Left renal pelvis (tissue), 4 donors: ENCODE data around the gene PCDHGC4. TPM values are rescaled to one million over a fixed set of nuclear protein-coding genes. Genes with fewer than 3 reads are reported as not detected.

Experiments used
- DNase-seq, 4 donors: peaks; one replicate each; pipeline ENCODE4 v3.0.0-alpha.2; 2013; ENCODE audit warnings: low read depth in 4 of 4, low spot score in 3 of 4
- polyA plus RNA-seq, 4 donors: library from polyadenylated mRNA; unstranded; fragments of 120-200 nt; gene quantifications; one replicate each; pipeline ENCODE4 v1.2.1, GENCODE V29; 2013; ENCODE audit not compliant: insufficient read length in 4 of 4

PCDHGC4 gene
- polyA plus RNA-seq, 4 donors, result 2.7 to 3.1 (median 2.9) TPM

DNA sequence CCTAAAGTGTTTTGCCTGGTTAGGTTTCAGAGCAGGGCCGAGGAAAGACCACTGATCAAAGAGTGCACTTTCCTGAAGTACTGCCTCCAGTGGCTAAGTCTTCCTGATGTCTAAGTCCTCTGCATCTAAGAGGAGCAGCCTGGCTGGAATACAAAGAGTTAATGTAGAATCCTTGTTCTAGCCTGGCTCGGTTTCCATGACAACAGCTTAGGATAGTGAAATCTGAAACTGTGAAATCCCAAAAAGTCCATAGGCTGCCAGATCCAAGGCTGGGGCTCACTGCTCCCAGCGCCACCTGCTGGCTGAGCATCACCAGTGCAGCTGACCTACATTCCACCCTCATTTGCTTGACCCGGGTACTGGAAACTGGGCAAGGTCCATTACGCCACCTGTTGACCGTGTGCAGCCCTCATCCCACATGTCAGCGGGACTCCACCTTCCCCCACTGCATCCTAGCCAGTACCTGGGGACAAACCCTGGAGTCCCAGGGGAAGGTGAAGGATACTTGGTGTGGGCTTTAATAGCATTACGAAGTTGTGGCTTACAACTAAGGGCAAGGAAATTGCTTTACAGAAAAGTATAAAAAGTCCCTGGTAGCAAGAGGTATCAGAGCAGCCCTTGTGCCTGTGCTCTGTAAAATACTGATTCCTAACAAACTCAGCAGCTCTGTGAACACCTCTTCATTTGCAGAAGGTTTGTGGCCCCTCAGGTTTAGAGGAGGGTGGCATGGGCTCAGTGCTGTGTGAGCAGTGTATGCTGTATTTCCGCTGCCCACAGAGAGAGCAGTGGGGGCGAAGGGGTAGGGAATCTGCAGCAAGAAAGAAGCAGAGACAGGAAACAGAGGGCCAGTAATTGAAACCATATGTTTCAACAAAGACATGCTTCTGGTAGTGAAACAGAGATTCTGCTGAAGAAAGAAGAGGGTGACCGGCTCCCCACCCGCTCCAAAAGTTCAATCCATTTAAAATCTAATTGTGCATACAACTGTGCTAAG, 40.1 kb downstream of the PCDHGC4 start:
- peak; percentile 90 to 95 (median 91) for DNase-seq

DNA sequence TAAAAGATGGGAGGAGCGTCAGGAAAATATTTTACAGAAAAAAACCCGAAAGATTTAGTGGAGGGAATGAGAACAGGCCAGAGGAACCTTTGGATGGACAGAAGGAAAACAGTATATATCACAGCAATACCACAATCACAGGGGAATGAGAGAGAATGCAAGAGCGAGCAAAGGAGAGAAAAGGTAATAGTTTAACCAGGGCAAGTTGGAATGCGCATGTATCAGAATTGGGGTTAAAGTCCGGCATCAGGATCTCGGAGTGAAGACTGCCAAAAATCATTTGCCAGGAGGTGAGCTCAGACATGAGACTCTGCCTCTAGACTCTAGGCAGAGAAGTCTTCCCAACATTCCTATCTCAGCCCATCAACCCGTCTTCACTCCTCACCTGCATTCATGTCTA, 40.8 kb downstream of the PCDHGC4 start:
- DNase-seq, result no peak

DNA sequence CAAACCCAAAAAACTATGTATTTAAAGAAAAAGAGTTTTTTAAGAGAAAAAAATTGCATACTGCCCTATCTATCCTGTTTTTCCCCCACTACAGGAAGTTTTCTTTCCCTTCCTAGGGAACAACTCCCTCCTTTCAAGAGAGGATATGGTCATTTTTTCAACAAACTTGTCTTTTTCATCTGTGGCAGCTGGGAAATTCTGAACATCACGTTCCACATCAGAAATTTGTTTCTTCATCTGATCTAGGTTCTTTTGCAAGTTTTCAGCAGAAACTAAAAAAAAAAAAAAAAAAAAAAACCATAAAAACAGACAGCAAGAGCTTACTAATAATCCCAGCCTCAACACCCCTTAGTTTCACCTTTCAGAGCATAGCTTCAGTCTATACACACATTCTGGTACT, 42.6 kb downstream of the PCDHGC4 start:
- DNase-seq, result no peak

DNA sequence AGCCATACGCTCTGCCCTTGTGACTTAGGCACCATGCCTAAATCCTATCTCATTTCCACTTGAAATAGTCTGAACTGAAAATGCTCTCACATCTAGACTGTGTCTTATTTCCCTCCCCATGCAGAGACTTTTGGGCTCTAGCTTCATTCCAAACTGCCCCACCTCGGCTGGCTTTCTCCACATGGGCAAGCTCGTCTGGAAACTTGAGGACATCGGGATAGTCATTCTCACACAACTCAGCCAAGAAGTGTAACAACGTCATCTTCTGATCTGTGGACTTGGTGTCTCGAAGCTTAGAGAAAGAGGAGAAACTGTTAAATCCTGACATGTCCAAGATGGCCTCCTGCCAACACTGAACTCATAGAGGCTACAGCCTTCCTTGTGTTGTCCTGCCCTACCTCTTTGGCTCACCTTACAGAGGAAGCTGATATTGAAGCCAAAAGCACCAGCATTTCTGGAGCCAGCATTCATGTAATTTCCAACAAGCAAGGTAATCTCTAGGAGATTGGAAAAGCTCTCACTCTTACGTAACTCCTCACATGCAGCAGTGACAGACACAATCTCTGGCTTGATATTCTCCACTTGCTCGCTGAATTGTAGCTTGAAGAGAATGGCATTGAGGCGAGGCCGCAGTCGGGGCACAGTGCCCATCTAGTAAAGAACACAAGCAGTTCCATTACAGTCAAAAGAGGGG, 43.6 kb downstream of the PCDHGC4 start:
- DNase-seq, result no peak

DNA sequence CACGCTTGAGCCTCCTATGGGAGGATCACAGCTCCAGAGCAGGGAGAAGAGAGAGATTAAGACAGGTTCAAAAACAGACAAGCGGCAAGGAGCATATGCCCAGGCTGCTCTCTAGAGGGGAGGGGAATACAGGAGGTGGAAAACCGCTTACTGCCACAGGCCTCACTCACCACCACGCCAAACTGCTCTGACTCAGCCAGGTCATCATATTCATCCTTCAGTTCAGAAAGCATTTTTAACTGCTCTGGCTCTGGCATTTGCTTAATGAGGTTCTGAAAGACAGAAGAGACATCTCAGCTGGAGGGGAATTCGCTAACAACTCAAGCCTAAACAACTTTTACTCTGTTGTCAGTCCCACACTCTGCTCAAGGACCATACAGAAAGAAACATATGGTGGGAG, 44.2 kb downstream of the PCDHGC4 start:
- DNase-seq, result no peak

DNA sequence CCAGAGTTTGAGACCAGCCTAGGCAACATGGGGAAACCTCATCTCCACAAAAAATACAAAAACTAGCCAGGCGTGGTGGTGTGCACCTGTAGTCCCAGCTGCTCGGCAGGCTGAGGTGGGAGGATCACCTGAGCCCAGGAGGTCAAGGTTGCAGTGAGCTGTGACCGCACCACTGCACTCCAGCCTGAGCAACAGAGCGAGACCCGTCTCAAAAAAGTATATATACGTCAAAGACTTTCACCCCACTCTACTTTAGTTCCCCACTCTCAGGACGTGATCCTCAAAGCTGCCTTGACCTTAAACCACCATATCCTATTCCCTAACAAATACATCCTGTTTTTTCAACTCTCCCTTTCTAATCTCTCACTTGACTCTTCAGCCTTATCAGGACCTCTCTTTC, 45.0 kb downstream of the PCDHGC4 start:
- no peak for DNase-seq

DNA sequence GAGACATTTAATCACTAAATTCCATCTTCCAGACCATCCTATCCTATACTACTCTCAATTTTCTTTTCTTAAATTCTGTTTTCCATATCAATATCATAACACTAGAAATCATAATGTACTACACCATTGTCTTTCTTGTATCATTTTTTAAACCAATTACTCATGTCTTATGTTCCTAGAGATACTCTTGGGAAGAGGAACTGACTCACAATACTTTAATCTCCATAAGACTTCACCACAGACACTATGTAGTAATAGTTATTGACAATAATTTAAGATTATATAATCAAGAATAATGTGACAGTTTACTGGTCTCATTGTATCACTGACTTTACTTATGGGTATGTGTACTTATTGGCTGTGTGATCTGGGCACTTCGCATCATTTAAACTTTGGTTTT, 47.9 kb downstream of the PCDHGC4 start:
- no peak for DNase-seq

DNA sequence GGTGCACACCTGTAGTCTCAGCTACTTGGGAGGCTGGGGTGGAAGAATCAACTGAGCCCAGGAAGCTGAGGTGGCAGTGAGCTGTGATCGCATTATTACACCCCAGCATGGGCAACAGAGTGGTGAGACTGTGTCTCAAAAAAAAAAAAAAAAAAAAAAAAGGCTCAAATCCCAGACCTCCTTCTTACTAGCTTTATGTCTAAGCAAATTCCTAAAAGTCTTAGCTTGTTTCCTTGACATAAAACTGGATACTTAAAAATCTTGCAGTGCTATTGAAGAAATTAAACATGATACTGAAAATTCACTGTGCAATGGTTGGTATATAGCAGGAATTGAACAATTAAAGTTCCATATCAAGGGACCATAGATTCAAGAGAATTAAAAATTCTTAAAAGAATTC, 49.1 kb downstream of the PCDHGC4 start:
- no peak for DNase-seq

DNA sequence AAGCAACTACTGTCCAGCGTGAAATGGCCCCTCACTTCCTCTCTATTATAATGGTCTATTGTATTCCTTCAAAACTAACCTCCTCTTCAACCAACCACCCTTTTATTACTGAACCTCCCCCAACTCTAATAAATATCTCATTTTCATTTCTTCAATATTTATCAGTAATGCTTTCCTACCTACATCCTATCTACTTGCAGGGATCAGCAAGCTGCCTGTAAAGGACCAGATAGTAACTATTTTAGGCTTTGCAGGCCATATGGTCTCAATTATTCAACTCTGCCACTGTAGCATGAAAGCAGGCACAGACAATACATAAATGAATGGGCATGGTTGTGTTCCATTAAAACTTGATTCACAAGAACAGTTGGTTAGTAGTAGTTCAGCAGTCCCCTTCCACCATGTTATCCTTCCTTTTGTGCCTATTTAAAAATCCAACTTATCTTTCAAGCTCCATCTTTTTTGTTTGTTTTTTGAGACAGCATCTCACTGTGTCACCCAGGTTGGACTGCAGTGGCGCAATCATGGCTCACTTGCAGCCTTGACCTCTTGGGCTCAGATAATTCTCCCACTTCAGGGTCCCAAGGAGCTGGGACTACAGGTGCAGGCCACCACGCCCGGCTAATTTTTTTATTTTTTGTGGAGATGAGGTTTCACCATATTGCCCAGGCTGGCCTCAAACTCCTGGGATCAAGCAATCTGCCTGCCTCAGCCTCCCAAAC, 49.8 kb downstream of the PCDHGC4 start:
- DNase-seq, result no peak

Other genes with a start within 250 kb of the PCDHGC4 start
- gene PCDHB15, start 239.6 kb upstream of the PCDHGC4 start, polyA plus RNA-seq, result 10 to 100 TPM; 14.7 to 17.6 (median 16.6) TPM
- under 1 TPM in 1 of 4 donors, not detected in 3; 0.17 TPM for gene SLC25A2, start 181.0 kb upstream of the PCDHGC4 start, polyA plus RNA-seq
- gene TAF7, start 164.2 kb upstream of the PCDHGC4 start, polyA plus RNA-seq, result 100 to 1,000 TPM; 142 to 184 (median 157) TPM
- gene PCDHGA1, start 154.5 kb upstream of the PCDHGC4 start, polyA plus RNA-seq, result 1 to 10 TPM in 1 of 4 donors, under 1 TPM in 3; 0.47 to 1.1 (median 0.84) TPM
- gene PCDHGA2, start 146.3 kb upstream of the PCDHGC4 start, polyA plus RNA-seq, result 10 to 100 TPM in 1 of 4 donors, 1 to 10 TPM in 3; 5.0 to 12.8 (median 7.0) TPM
- gene PCDHGA3, start 141.2 kb upstream of the PCDHGC4 start, polyA plus RNA-seq, result 1 to 10 TPM; 2.3 to 6.2 (median 3.8) TPM
- gene PCDHGB1, start 134.9 kb upstream of the PCDHGC4 start, polyA plus RNA-seq, result 1 to 10 TPM; 1.7 to 2.1 (median 1.9) TPM
- gene PCDHGA4, start 130.0 kb upstream of the PCDHGC4 start, polyA plus RNA-seq, result 1 to 10 TPM; 2.3 to 4.6 (median 2.4) TPM
- gene PCDHGB2, start 125.0 kb upstream of the PCDHGC4 start, polyA plus RNA-seq, result 1 to 10 TPM; 3.5 to 5.2 (median 3.8) TPM
- gene PCDHGA5, start 120.9 kb upstream of the PCDHGC4 start, polyA plus RNA-seq, result 1 to 10 TPM; 2.2 to 6.1 (median 2.6) TPM
- 1 to 10 TPM; 1.5 to 2.8 (median 2.3) TPM for gene PCDHGB3, start 114.8 kb upstream of the PCDHGC4 start, polyA plus RNA-seq
- 10 to 100 TPM in 1 of 4 donors, 1 to 10 TPM in 3; 4.9 to 11.1 (median 7.1) TPM for gene PCDHGA6, start 111.1 kb upstream of the PCDHGC4 start, polyA plus RNA-seq
- 1 to 10 TPM; 1.8 to 2.5 (median 2.1) TPM for gene PCDHGA7, start 102.3 kb upstream of the PCDHGC4 start, polyA plus RNA-seq
- gene PCDHGB4, start 97.3 kb upstream of the PCDHGC4 start, polyA plus RNA-seq, result 1 to 10 TPM; 5.0 to 7.4 (median 5.5) TPM
- under 1 TPM; 0.40 to 0.56 (median 0.44) TPM for gene PCDHGA8, start 92.4 kb upstream of the PCDHGC4 start, polyA plus RNA-seq
- 10 to 100 TPM in 1 of 4 donors, 1 to 10 TPM in 3; 9.6 to 10.3 (median 9.8) TPM for gene PCDHGB5, start 87.1 kb upstream of the PCDHGC4 start, polyA plus RNA-seq
- gene PCDHGA9, start 82.3 kb upstream of the PCDHGC4 start, polyA plus RNA-seq, result 10 to 100 TPM in 1 of 4 donors, 1 to 10 TPM in 3; 4.9 to 10.1 (median 6.6) TPM
- 10 to 100 TPM in 1 of 4 donors, 1 to 10 TPM in 3; 6.2 to 12.1 (median 8.4) TPM for gene PCDHGB6, start 77.0 kb upstream of the PCDHGC4 start, polyA plus RNA-seq
- gene PCDHGA10, start 72.0 kb upstream of the PCDHGC4 start, polyA plus RNA-seq, result 1 to 10 TPM; 3.1 to 4.7 (median 3.5) TPM
- 10 to 100 TPM; 13.7 to 16.9 (median 16.3) TPM for gene PCDHGB7, start 67.4 kb upstream of the PCDHGC4 start, polyA plus RNA-seq
- 1 to 10 TPM; 4.3 to 5.2 (median 4.6) TPM for gene PCDHGA11, start 64.0 kb upstream of the PCDHGC4 start, polyA plus RNA-seq
- 1 to 10 TPM; 1.4 to 2.1 (median 1.7) TPM for gene PCDHGA12, start 54.5 kb upstream of the PCDHGC4 start, polyA plus RNA-seq
- 100 to 1,000 TPM in 3 of 4 donors, 10 to 100 TPM in 1; 98.1 to 164 (median 115) TPM for gene PCDHGC3, start 9.1 kb upstream of the PCDHGC4 start, polyA plus RNA-seq
- gene PCDHGC5, start 4.1 kb downstream of the PCDHGC4 start, polyA plus RNA-seq, result 1 to 10 TPM in 1 of 4 donors, under 1 TPM in 3; 0.24 to 1.0 (median 0.38) TPM
- gene DIAPH1, start 134.0 kb downstream of the PCDHGC4 start, polyA plus RNA-seq, result 10 to 100 TPM; 43.8 to 81.2 (median 61.9) TPM
- 100 to 1,000 TPM in 2 of 4 donors, 10 to 100 TPM in 2; 89.9 to 112 (median 97.5) TPM for gene HDAC3, start 151.8 kb downstream of the PCDHGC4 start, polyA plus RNA-seq
- gene RELL2, start 152.0 kb downstream of the PCDHGC4 start, polyA plus RNA-seq, result 1 to 10 TPM in 1 of 4 donors, under 1 TPM in 3; 0.57 to 1.3 (median 0.75) TPM
- 10 to 100 TPM; 12.9 to 18.3 (median 14.9) TPM for gene FCHSD1, start 166.4 kb downstream of the PCDHGC4 start, polyA plus RNA-seq
- gene ARAP3, start 197.2 kb downstream of the PCDHGC4 start, polyA plus RNA-seq, result 10 to 100 TPM; 14.9 to 24.3 (median 19.5) TPM